ENCODE results near the gene LGI4. TPM values are rescaled to one million over a fixed set of nuclear protein-coding genes. Genes with fewer than 3 reads are reported as not detected.

The LGI4 gene
- under 1 TPM in 5 of 6 experiments, not detected in 1; 0.08 to 0.17 (median 0.10) TPM for total RNA-seq (2021; fragmentation: NEBNext Ultra II Directional; extraction: Animal tissue kit (Norgen Biotek cat#: 25700))
- long read RNA-seq = 0 reads

DNA sequence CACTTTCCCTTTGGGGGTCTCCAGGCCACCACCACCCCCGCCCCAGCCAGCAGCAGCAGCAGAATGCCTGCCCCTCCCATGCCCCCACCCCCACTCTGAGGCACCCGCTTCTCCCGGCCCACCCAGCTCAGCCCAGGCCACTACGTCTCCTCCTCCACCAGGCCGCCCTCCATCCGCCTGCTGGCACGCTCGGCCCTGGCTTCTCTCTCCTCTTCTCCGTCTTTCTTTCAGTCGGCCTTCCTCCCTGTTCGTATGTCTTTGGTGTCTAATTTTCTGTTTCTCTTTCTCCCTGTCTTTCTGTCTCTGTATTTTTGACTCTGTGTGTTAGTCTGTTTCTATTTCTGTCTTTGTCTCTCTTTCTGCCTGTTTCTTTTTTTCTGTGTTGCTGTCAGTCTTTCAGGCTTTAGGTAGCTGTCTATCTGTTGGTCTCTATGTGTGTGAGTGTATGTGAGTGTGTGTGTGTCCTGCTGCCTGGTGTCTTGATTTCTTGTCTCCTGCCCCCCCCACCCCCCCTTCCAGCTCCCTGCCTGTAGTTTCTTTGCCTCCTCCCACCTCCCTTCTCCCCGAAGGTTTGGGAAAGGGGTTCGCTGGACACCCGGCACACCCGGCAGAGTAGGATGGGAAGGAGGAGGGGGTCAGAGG, at the start of gene LGI4:
Gene LGI4 (minus strand): TSS at position 459 of the 642 bp plus-strand sequence. CDS start 379 bp downstream, at position 80.
- Mint-ChIP-seq H3K27me3 (ENCODE audit: insufficient read depth) (peaks cover 42% of the 10 kb centered on the region), H3K27ac (no peak within 1 kb of the TSS), H3K36me3 (ENCODE audit: low read depth) (no peaks in the 10 kb centered on the region), H3K4me3 (no peak within 1 kb of the TSS), H3K9me3 (no peaks in the 10 kb centered on the region), H3K4me1 (ENCODE audit: low read depth) (peaks cover 23% of the 10 kb centered on the region)
- no peak for TF ChIP-seq CTCF (IDR thresholded peaks at IDR 0.05)
- DNase-seq = no peak

GRCh38 chr19:35184267-35184666, 49.4 kb upstream of the LGI4 start:
- DNase-seq = no peak

GRCh38 chr19:35181387-35181786, 46.5 kb upstream of the LGI4 start:
- TF ChIP-seq CTCF (IDR thresholded peaks at IDR 0.05) = no peak
- Mint-ChIP-seq H3K4me1 (ENCODE audit: low read depth) (peaks cover 1% of the 10 kb centered on the region), H3K27ac (no peak overlapping the region), H3K27me3 (ENCODE audit: insufficient read depth) (peaks cover 27% of the 10 kb centered on the region), H3K36me3 (ENCODE audit: low read depth) (no peaks in the 10 kb centered on the region), H3K9me3 (peaks cover 10% of the 10 kb centered on the region), H3K4me3 (no peak overlapping the region)
- no peak for DNase-seq

More at GRCh38 chr19:35184267-35184666, 49.4 kb upstream of the LGI4 start:
- Mint-ChIP-seq H3K27me3 (ENCODE audit: insufficient read depth) (peaks cover 12% of the 10 kb centered on the region), H3K36me3 (ENCODE audit: low read depth) (no peaks in the 10 kb centered on the region), H3K9me3 (peaks cover 5% of the 10 kb centered on the region; the same call in 1 of the 2 replicates), H3K4me1 (ENCODE audit: low read depth) (no peaks in the 10 kb centered on the region), H3K27ac (no peak overlapping the region), H3K4me3 (no peak overlapping the region)
- TF ChIP-seq CTCF (IDR thresholded peaks at IDR 0.05) = no peak

- H3K4me3 Mint-ChIP-seq = no peak overlapping the region
- H3K27ac Mint-ChIP-seq = no peak overlapping the region
- peaks cover 10% of the 10 kb centered on the region for H3K9me3 Mint-ChIP-seq
- TF ChIP-seq CTCF (IDR thresholded peaks at IDR 0.05) = no peak
- H3K4me1 Mint-ChIP-seq (ENCODE audit: low read depth) = peaks cover 17% of the 10 kb centered on the region
- DNase-seq = no peak
- no peaks in the 10 kb centered on the region for H3K36me3 Mint-ChIP-seq (ENCODE audit: low read depth)
- H3K27me3 Mint-ChIP-seq (ENCODE audit: insufficient read depth) = peaks cover 27% of the 10 kb centered on the region
Measured at GRCh38 chr19:35179830-35180229, 45.0 kb upstream of the LGI4 start.

GRCh38 chr19:35178701-35179100, 43.8 kb upstream of the LGI4 start:
- Mint-ChIP-seq H3K9me3 (peaks cover 5% of the 10 kb centered on the region), H3K36me3 (ENCODE audit: low read depth) (no peaks in the 10 kb centered on the region), H3K27ac (no peak overlapping the region), H3K4me3 (no peak overlapping the region), H3K4me1 (ENCODE audit: low read depth) (peaks cover 18% of the 10 kb centered on the region), H3K27me3 (ENCODE audit: insufficient read depth) (peaks cover 29% of the 10 kb centered on the region)
- TF ChIP-seq CTCF (IDR thresholded peaks at IDR 0.05) = no peak
- DNase-seq = no peak

Measured in HFFc6 (cell line).